Suprapubic skin (tissue), 4 donors: ENCODE results near the gene PCBD2.

Experiments used
- CTCF ChIP-seq, 2 donors: fragments of 200-600 bp in 1 of 2; fragments of 450-650 bp in 1 of 2; sonication (generic) in 1 of 2; IDR thresholded peaks; one replicate each; pipeline ENCODE4 v1.5.1; 2016 to 2019; ENCODE audit warnings: antibody characterized with exemption in 2 of 2, mild to moderate bottlenecking in 1 of 2, moderate library complexity in 1 of 2
- POLR2A ChIP-seq, 2 donors: fragments of 450-650 bp; IDR thresholded peaks; one replicate each; pipeline ENCODE4 v1.6.1; 2017; ENCODE audit warnings: antibody characterized with exemption in 2 of 2, mild to moderate bottlenecking in 2 of 2, moderate library complexity in 2 of 2
- POLR2AphosphoS5 ChIP-seq, 3 donors: sonication (generic); formaldehyde crosslinking; IDR thresholded peaks; one replicate each; pipeline ENCODE4 v1.6.1; 2017; ENCODE audit warnings: antibody characterized with exemption in 3 of 3

GRCh38 chr5:134967607-134968006 is 62.7 kb downstream of the PCBD2 start, which contains the start of gene CATSPER3:
- TF ChIP-seq CTCF (IDR thresholded peaks at IDR 0.05) (no peak), POLR2AphosphoS5 (IDR thresholded peaks at IDR 0.05) (no peak), POLR2A (IDR thresholded peaks at IDR 0.05) (no peak)
